ENCODE results near the gene ARHGAP32. TPM values are rescaled to one million over a fixed set of nuclear protein-coding genes. Genes with fewer than 3 reads are reported as not detected.

Gene ARHGAP32
- total RNA-seq, 1 experiment from 2014 or later, result 22.0 TPM

- H3K79me1 ChIP-seq (ENCODE audit: insufficient read depth, low read depth, low read length, poor library complexity, severe bottlenecking), result no peaks in the 10 kb centered on the region
- H2BK5ac ChIP-seq (ENCODE audit: insufficient read length, low read length), result no peak overlapping the region
- H3K14ac ChIP-seq (ENCODE audit: insufficient read depth, low read length), result no peak overlapping the region
- WGBS (ENCODE audit: extremely low coverage, insufficient read length, low lambda C conversion rate), result no CpG with 5 or more reads among the region's 4 CpGs
- Mint-ChIP-seq H3K9me3 (peaks cover 16 to 24% of the 10 kb centered on the region in 2 experiments), H3K27ac (peak overlapping the region in 1 of 3 experiments; percentile 54; a peak in 2 of 7 replicates), H3K36me3 (ENCODE audit: insufficient read depth in 1 of 3, low read depth in 3 of 3) (peaks cover 21 to 31% (median 27%) of the 10 kb centered on the region in 3 experiments), H3K4me1 (peaks cover 29 to 32% of the 10 kb centered on the region in 2 experiments), H3K27me3 (ENCODE audit: low read depth) (no peaks in the 10 kb centered on the region), H3K4me3 (no peak overlapping the region)
- no peak overlapping the region for H4K5ac ChIP-seq (ENCODE audit: insufficient read length, low read depth, low read length)
- no peaks in the 10 kb centered on the region for H3K79me2 ChIP-seq (ENCODE audit: insufficient read depth, low read length)
- no peak overlapping the region for H3K9ac ChIP-seq (ENCODE audit: extremely low read depth, insufficient read length, low read length)
- no peaks in the 10 kb centered on the region for H3K4me1 ChIP-seq (ENCODE audit: insufficient read depth, low read length)
- H2BK12ac ChIP-seq (ENCODE audit: insufficient read length, low read depth, low read length), result no peak overlapping the region
- no peak overlapping the region for H2AFZ ChIP-seq (ENCODE audit: low read length)
- H3K4me2 ChIP-seq (ENCODE audit: insufficient read depth, insufficient read length, low read length), result no peak overlapping the region
- no peak overlapping the region for H3K18ac ChIP-seq (ENCODE audit: insufficient read length, low read depth, low read length)
- H3K56ac ChIP-seq (ENCODE audit: insufficient read length, low read depth, low read length), result no peak overlapping the region
- no peaks in the 10 kb centered on the region for H3K23me2 ChIP-seq (ENCODE audit: insufficient read length, low read depth, low read length, poor library complexity, severe bottlenecking)
- no peak overlapping the region for H2AK5ac ChIP-seq (ENCODE audit: insufficient read length, low read length)
- H4K91ac ChIP-seq (ENCODE audit: insufficient read length, low read depth, low read length), result no peak overlapping the region
- H3K4ac ChIP-seq (ENCODE audit: low read depth, low read length), result no peak overlapping the region
- H4K20me1 ChIP-seq (ENCODE audit: control insufficient read depth, insufficient read depth, insufficient read length), result no peaks in the 10 kb centered on the region
- H3T11ph ChIP-seq (ENCODE audit: low read length), result no peak overlapping the region
- H3K27me3 ChIP-seq (ENCODE audit: insufficient read depth, low read length), result no peaks in the 10 kb centered on the region
- no peak overlapping the region for H2BK20ac ChIP-seq (ENCODE audit: low read depth, low read length, poor library complexity, severe bottlenecking)
- no peak overlapping the region for H4K8ac ChIP-seq (replicated peaks; ENCODE audit: insufficient read length, low read depth, low read length)
- no peak overlapping the region for H2BK120ac ChIP-seq (ENCODE audit: low read depth, low read length, poor library complexity, severe bottlenecking)
- no peak overlapping the region for H3K27ac ChIP-seq (ENCODE audit: insufficient read length, low read depth, low read length)
- DNase-seq, result no peak
- no peaks in the 10 kb centered on the region for H3K9me3 ChIP-seq (ENCODE audit: control insufficient read depth, low read depth, low read length)
- TF ChIP-seq CTCF (conservative IDR thresholded peaks at IDR 0.05), result no peak
- no peak overlapping the region for H3K23ac ChIP-seq (ENCODE audit: insufficient read length, low read depth, low read length)
- no peak overlapping the region for H2BK15ac ChIP-seq (ENCODE audit: low read depth, low read length)
Observed at GRCh38 chr11:129204150-129204838, 12.2 kb upstream of the ARHGAP32 start.
